ENCODE results near the gene C11orf91. TPM values are rescaled to one million over a fixed set of nuclear protein-coding genes. Genes with fewer than 3 reads are reported as not detected.

The C11orf91 gene
- total RNA-seq, 2 experiments from 2014 or later: not detected

DNA sequence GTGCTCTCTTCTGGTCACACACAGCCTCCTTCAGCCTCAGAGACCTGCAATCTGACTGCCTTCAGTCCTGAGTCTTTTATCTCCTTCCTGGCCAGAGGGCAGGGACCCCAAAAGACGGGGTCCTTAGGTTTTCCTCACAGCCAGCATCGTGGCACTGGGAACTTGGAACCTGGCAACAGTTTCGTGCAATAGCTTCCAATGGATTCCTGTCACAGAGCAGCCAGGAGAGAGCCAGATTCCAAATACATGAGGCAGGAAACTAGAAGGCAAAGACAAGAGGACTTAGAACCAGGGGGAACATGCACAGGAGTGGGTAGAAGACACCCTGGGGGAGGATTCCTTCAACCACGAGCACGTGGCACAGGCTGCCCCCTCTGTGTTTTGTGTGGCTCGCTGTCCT, 48.6 kb downstream of the C11orf91 start:
- Histone ChIP-seq H3K9me3 (ENCODE audit: low read length) (no peaks in the 10 kb centered on the region), H3K79me2 (ENCODE audit: insufficient read depth, low read depth, low read length) (no peaks in the 10 kb centered on the region), H3K27ac (ENCODE audit: low read depth, low read length, poor library complexity, severe bottlenecking) (no peak overlapping the region), H3K4me1 (ENCODE audit: insufficient read depth, low read length, poor library complexity, severe bottlenecking) (peaks cover 11% of the 10 kb centered on the region), H3K36me3 (ENCODE audit: insufficient read depth, low read length) (peaks cover 53% of the 10 kb centered on the region), H2AFZ (ENCODE audit: low read length) (no peak overlapping the region), H3K4me3 (ENCODE audit: low read depth, low read length, poor library complexity, severe bottlenecking) (no peak overlapping the region), H3K4me2 (ENCODE audit: low read length) (no peak overlapping the region), H4K20me1 (ENCODE audit: insufficient read depth, low read length) (no peaks in the 10 kb centered on the region), H3K9me2 (ENCODE audit: insufficient read depth, low read length) (no peaks in the 10 kb centered on the region)
- TF ChIP-seq CTCF (conservative IDR thresholded peaks at IDR 0.05; ENCODE audit: low read length): no peak
- no peak for TF ChIP-seq EZH2phosphoT487 (IDR thresholded peaks at IDR 0.05; ENCODE audit: borderline replicate concordance, low read depth, low read length)
- ChIA-PET CTCF (ENCODE audit: unreplicated experiment) (no interaction called here), POLR2A (no interaction called here)
- no TSS peak for BruUV-seq (replicated peaks)
- intact Hi-C loops (cut with micrococcal nuclease; ENCODE audit: unreplicated experiment): no loop called here
- no peak for DNase-seq (ENCODE audit: low spot score)

GRCh38 chr11:33651555-33651954, 49.1 kb downstream of the C11orf91 start:
- TF ChIP-seq EZH2phosphoT487 (IDR thresholded peaks at IDR 0.05; ENCODE audit: borderline replicate concordance, low read depth, low read length) (no peak), CTCF (conservative IDR thresholded peaks at IDR 0.05; ENCODE audit: low read length) (no peak)
- ChIA-PET CTCF (ENCODE audit: unreplicated experiment) (no interaction called here), POLR2A (no interaction called here)

DNA sequence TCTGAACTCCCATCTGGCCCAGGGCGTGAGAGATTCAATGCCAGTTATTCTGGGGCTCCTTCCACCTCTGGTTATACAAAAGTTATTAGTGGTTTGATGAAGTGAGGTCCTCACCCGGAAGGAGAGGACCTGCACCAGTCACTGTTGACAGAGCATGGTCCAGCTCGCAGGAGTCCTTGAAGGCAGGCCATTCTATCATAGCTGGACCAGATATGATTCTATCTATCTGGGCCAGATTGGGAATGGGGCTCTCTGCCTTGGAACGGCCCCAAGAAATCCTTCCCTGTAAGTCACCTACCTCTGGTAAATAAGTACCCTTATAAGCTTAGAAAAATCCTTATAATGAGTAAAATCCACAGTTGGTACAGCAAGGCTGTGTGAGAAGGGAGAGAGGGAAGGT, 50.7 kb downstream of the C11orf91 start:
- POLR2A ChIA-PET: interaction anchor here (0.5 to 0.7 kb wide), 5 partner anchors 35 to 343 kb away, joined by 3 to 6 read pairs (median 3); no protein-coding TSS in a partner anchor
- no peak overlapping the region for H3K4me3 ChIP-seq (ENCODE audit: low read depth, low read length, poor library complexity, severe bottlenecking)

More at GRCh38 chr11:33651555-33651954, 49.1 kb downstream of the C11orf91 start:
- no peaks in the 10 kb centered on the region for H3K9me3 ChIP-seq (ENCODE audit: low read length)
- H3K4me1 ChIP-seq (ENCODE audit: insufficient read depth, low read length, poor library complexity, severe bottlenecking): peaks cover 11% of the 10 kb centered on the region
- H4K20me1 ChIP-seq (ENCODE audit: insufficient read depth, low read length): no peaks in the 10 kb centered on the region
- no TSS peak for BruUV-seq (replicated peaks)
- no peak overlapping the region for H3K4me2 ChIP-seq (ENCODE audit: low read length)
- no peaks in the 10 kb centered on the region for H3K79me2 ChIP-seq (ENCODE audit: insufficient read depth, low read depth, low read length)
- no peak overlapping the region for H3K4me3 ChIP-seq (ENCODE audit: low read depth, low read length, poor library complexity, severe bottlenecking)
- H3K36me3 ChIP-seq (ENCODE audit: insufficient read depth, low read length): peaks cover 53% of the 10 kb centered on the region
- H3K27ac ChIP-seq (ENCODE audit: low read depth, low read length, poor library complexity, severe bottlenecking): no peak overlapping the region
- no peak overlapping the region for H2AFZ ChIP-seq (ENCODE audit: low read length)
- no peaks in the 10 kb centered on the region for H3K9me2 ChIP-seq (ENCODE audit: insufficient read depth, low read length)
- intact Hi-C loops (cut with micrococcal nuclease; ENCODE audit: unreplicated experiment): no loop called here
- DNase-seq (ENCODE audit: low spot score): no peak

More for the DNA sequence above, 50.7 kb downstream of the C11orf91 start:
- Histone ChIP-seq H3K9me2 (ENCODE audit: insufficient read depth, low read length) (no peaks in the 10 kb centered on the region), H2AFZ (ENCODE audit: low read length) (no peak overlapping the region), H3K36me3 (ENCODE audit: insufficient read depth, low read length) (peaks cover 51% of the 10 kb centered on the region), H3K4me2 (ENCODE audit: low read length) (no peak overlapping the region), H3K79me2 (ENCODE audit: insufficient read depth, low read depth, low read length) (no peaks in the 10 kb centered on the region), H4K20me1 (ENCODE audit: insufficient read depth, low read length) (no peaks in the 10 kb centered on the region), H3K4me1 (ENCODE audit: insufficient read depth, low read length, poor library complexity, severe bottlenecking) (peaks cover 3% of the 10 kb centered on the region), H3K27ac (ENCODE audit: low read depth, low read length, poor library complexity, severe bottlenecking) (no peak overlapping the region), H3K9me3 (ENCODE audit: low read length) (no peaks in the 10 kb centered on the region)
- no peak for TF ChIP-seq EZH2phosphoT487 (IDR thresholded peaks at IDR 0.05; ENCODE audit: borderline replicate concordance, low read depth, low read length)
- TF ChIP-seq CTCF (conservative IDR thresholded peaks at IDR 0.05; ENCODE audit: low read length): no peak
- no TSS peak for BruUV-seq (replicated peaks)
- intact Hi-C loops (cut with micrococcal nuclease; ENCODE audit: unreplicated experiment): no loop called here
- CTCF ChIA-PET (ENCODE audit: unreplicated experiment): no interaction called here
- no peak for DNase-seq (ENCODE audit: low spot score)

Other genes starting within 250 kb of the C11orf91 start
- 12.7 and 20.2 TPM in 2 replicates for gene CD59, start 35.6 kb upstream of the C11orf91 start, total RNA-seq (2014; rRNA removed; shearing (Covaris generic))
- gene CD59, start 35.6 kb upstream of the C11orf91 start, total RNA-seq (2022): 35.5 and 40.4 TPM in 2 replicates
- gene FBXO3, start 73.7 kb upstream of the C11orf91 start, total RNA-seq (2014; rRNA removed; shearing (Covaris generic)): 11.6 and 12.1 TPM in 2 replicates
- gene FBXO3, start 73.7 kb upstream of the C11orf91 start, total RNA-seq (2022): 19.2 and 21.3 TPM in 2 replicates
- gene LMO2, start 191.2 kb upstream of the C11orf91 start, total RNA-seq (2014; rRNA removed; shearing (Covaris generic)): not detected in 2 replicates
- gene LMO2, start 191.2 kb upstream of the C11orf91 start, total RNA-seq (2022): 0.89 and 2.0 TPM in 2 replicates